ENCODE data around the gene RAD23B.
A peak's percentile ranks its signal among the peaks of the same experiment; 100 is the strongest.

Gene RAD23B

GRCh38 chr9:107375001-107375400 lies 91.9 kb downstream of the RAD23B start:
- DNase-seq (ENCODE audit: low spot score), result no peak

DNA sequence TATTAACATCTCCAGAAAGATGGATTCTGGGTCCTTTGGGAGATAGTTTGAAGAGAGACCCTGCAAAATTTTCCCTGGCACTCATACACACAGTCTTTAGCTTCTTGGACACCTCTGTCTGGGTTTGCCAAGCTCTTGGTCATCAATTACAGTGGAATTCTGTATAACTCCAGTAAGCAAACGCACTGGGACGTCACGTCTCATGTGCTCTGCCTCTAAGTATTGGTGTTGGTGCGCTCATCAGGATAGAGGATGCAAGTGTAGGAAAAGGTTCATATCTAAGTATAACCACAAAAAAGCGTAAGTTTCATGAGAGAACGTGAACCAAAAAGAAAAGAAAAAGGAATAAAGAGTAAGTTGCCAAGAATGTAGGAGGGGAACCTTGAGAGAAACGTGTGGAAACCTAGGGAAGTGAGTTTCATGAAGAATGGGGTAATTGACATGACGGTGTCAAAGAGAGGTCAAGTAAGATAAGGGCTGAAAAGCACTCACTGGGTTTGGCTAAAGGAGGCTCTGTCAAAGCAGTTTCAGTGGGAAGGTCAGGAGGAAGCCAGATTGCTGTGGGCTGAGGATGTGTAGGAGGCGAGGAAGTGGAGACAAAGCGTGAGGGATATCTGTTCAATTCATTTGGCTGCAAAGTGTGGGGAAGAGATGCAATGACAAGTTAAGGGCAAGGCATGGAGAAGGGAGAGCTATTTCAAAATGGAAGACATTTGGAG lies 92.7 kb downstream of the RAD23B start:
- peak; percentile 32 for DNase-seq (ENCODE audit: low spot score)

GRCh38 chr9:107378006-107378405 lies 94.9 kb downstream of the RAD23B start:
- no peak for DNase-seq (ENCODE audit: low spot score)
